GM12878 (cell line): ENCODE results near the gene TPCN2. TPM values are rescaled to one million over a fixed set of nuclear protein-coding genes. Genes with fewer than 3 reads are reported as not detected.

Experiments
- ATAC-seq: fragments of 200-7000 bp; cut with Tn5 transposase; 3 replicates; pipeline ENCODE4 v1.9.1; 2020; ENCODE audit warnings: mild to moderate bottlenecking, moderate library complexity
- BruUV-seq: library from RNA; stranded (reverse); fragments of 400-500 nt; replicated peaks from 2 replicates; lab custom pipeline; 2021; lab: Mats Ljungman, UMichigan
- CTCF ChIA-PET: fragments of 300-600 bp; sonication (Branson Sonifier 250); formaldehyde crosslinking; extraction: SDS; loops from one replicate; lab custom pipeline; 2021; ENCODE audit warnings: inconsistent platforms; lab: Yijun Ruan, JAX
- POLR2A ChIA-PET: fragments of 350-600 bp; formaldehyde crosslinking; extraction: SDS; loops from one replicate; lab custom pipeline; 2021; ENCODE audit warnings: inconsistent platforms; lab: Charles Lee
- RAD21 ChIA-PET: fragments of 300-600 bp; sonication (Branson Sonifier 250); formaldehyde crosslinking; loops from one replicate; lab custom pipeline; 2023; ENCODE audit warnings: antibody characterized with exemption; ENCODE audit not compliant: unreplicated experiment; lab: Charles Lee
- SMC1A ChIA-PET: fragments of 300-600 bp; sonication (Branson Sonifier 250); formaldehyde crosslinking; loops from one replicate; lab custom pipeline; 2023; ENCODE audit not compliant: unreplicated experiment, uncharacterized antibody; lab: Charles Lee
- DNase-seq: peaks from one replicate; pipeline ENCODE4 v3.0.0-alpha.2; 2011; ENCODE audit warnings: low read depth, low spot score
- FAIRE-seq: peaks from 3 replicates; lab custom pipeline; 2011; peaks lifted over from hg19 to GRCh38; lab: Jason Lieb, UNC
- H2AFZ ChIP-seq: 2 replicates; pipeline ENCODE4 v1.6.0; 2011; ENCODE audit warnings: low read depth, low read length, control low read depth; ENCODE audit not compliant: control insufficient read depth
- H3K27ac ChIP-seq: 2 replicates; pipeline ENCODE4 v1.5.1; 2011; ENCODE audit warnings: control low read depth; ENCODE audit not compliant: control insufficient read depth, insufficient read depth
- H3K27me3 ChIP-seq, 2 experiments: replicated peaks in 1 of 2; 2 replicates each; pipeline versions ENCODE4 v1.6.0 to v1.6.1; 2011; ENCODE audit warnings: low read length in 1 of 2; ENCODE audit not compliant: control insufficient read depth in 2 of 2, insufficient read depth in 2 of 2
- H3K36me3 ChIP-seq, 2 experiments: 2 replicates each; pipeline ENCODE4 v1.5.1; 2011; ENCODE audit warnings: low read length in 1 of 2; ENCODE audit not compliant: control insufficient read depth in 2 of 2, insufficient read depth in 2 of 2
- H3K4me1 ChIP-seq: 2 replicates; pipeline ENCODE4 v1.6.1; 2011; ENCODE audit warnings: mild to moderate bottlenecking, low read length, moderate library complexity, mixed read lengths; ENCODE audit not compliant: control insufficient read depth, insufficient read depth
- H3K4me2 ChIP-seq: 2 replicates; pipeline ENCODE4 v1.6.0; 2011; ENCODE audit warnings: control low read depth; ENCODE audit not compliant: control insufficient read depth, insufficient read depth
- H3K4me3 ChIP-seq: fragments of 200-600 bp; sonication (generic); 2 replicates; pipeline ENCODE4 v1.5.1; 2016
- H3K79me2 ChIP-seq: 2 replicates; pipeline ENCODE4 v1.6.0; 2011; ENCODE audit warnings: low read length; ENCODE audit not compliant: control insufficient read depth, insufficient read depth
- H3K9ac ChIP-seq: 2 replicates; pipeline ENCODE4 v1.8.0; 2011; ENCODE audit warnings: low read length, control low read depth, mixed read lengths; ENCODE audit not compliant: control insufficient read depth, insufficient read depth
- H3K9me3 ChIP-seq: replicated peaks from 3 replicates; pipeline ENCODE4 v1.5.1; 2011; ENCODE audit warnings: mild to moderate bottlenecking, low read length; ENCODE audit not compliant: control insufficient read depth, insufficient read depth
- H4K20me1 ChIP-seq: 2 replicates; pipeline ENCODE4 v1.6.0; 2011; ENCODE audit not compliant: control insufficient read depth, insufficient read depth
- BMI1 ChIP-seq: fragments of 450-650 bp; IDR thresholded peaks from 2 replicates; pipeline ENCODE4 v1.6.1; 2016; ENCODE audit warnings: mild to moderate bottlenecking, moderate library complexity, borderline replicate concordance
- CBX5 ChIP-seq: sonication (generic); IDR thresholded peaks from 2 replicates; pipeline ENCODE4 v1.6.1; 2016; ENCODE audit warnings: low read depth, moderate library complexity, mild to moderate bottlenecking, inconsistent platforms
- FOXM1 ChIP-seq: IDR thresholded peaks from 2 replicates; pipeline ENCODE4 v1.6.1; 2012; ENCODE audit warnings: low read depth, mild to moderate bottlenecking, inconsistent platforms, low read length, moderate library complexity
- IKZF2 ChIP-seq, 2 experiments: fragments of 450-650 bp; IDR thresholded peaks; 2 replicates each; pipeline ENCODE4 v1.6.1; 2017; ENCODE audit warnings: mild to moderate bottlenecking in 2 of 2, moderate library complexity in 2 of 2
- IRF3 ChIP-seq: fragments of 450-650 bp; IDR thresholded peaks from 2 replicates; pipeline ENCODE4 v1.6.1; 2014; ENCODE audit warnings: mild to moderate bottlenecking
- NR2C1 ChIP-seq: fragments of 450-650 bp; IDR thresholded peaks from 2 replicates; pipeline ENCODE4 v1.6.1; 2017; ENCODE audit warnings: antibody characterized with exemption, mild to moderate bottlenecking, moderate library complexity
- NRF1 ChIP-seq: conservative IDR thresholded peaks from 2 replicates; pipeline ENCODE4 v1.6.1; 2011; ENCODE audit warnings: mild to moderate bottlenecking, low read depth, low read length, improper control_type of control experiment
- PAX5 ChIP-seq: IDR thresholded peaks from 2 replicates; pipeline ENCODE4 v1.6.1; 2011; ENCODE audit warnings: low read depth, low read length, borderline replicate concordance
- PAX8 ChIP-seq: fragments of 450-650 bp; IDR thresholded peaks from 2 replicates; pipeline ENCODE4 v1.6.1; 2017; ENCODE audit warnings: mild to moderate bottlenecking, moderate library complexity
- SPI1 ChIP-seq: IDR thresholded peaks from 2 replicates; pipeline ENCODE4 v1.6.1; 2011; ENCODE audit warnings: low read depth, mild to moderate bottlenecking, low read length, moderate library complexity, borderline replicate concordance; ENCODE audit not compliant: insufficient read depth
- ZBED1 ChIP-seq: IDR thresholded peaks from 2 replicates; pipeline ENCODE4 v1.6.1; 2016; ENCODE audit warnings: borderline replicate concordance
- ZNF24 ChIP-seq: fragments of 450-650 bp; IDR thresholded peaks from 2 replicates; pipeline ENCODE4 v1.6.1; 2017; ENCODE audit warnings: antibody characterized with exemption, mild to moderate bottlenecking
- WGBS: methylation state at CpG from one replicate; pipeline ENCODE4 v1.1.6; 2016; ENCODE audit warnings: low lambda C conversion rate; ENCODE audit not compliant: insufficient replicate concordance, insufficient coverage; ENCODE audit errors: missing lambda C conversion rate; 5-methylcytosine and 5-hydroxymethylcytosine counted together
- in situ Hi-C: fragments of 300-500 bp; cut with MboI; formaldehyde crosslinking; loops from 9 replicates; pipeline ENCODE4 v1.14.3; 2018; ENCODE audit warnings: mixed read lengths
- intact Hi-C: fragments of 100-400 bp; cut with micrococcal nuclease; formaldehyde crosslinking; loops from one replicate; pipeline ENCODE4 v1.14.2; 2022; ENCODE audit not compliant: unreplicated experiment
- polyA plus RNA-seq, 11 experiments: library from polyadenylated mRNA; depleted of rRNA in 4 of 11; unstranded in 6 of 11; stranded (reverse) in 5 of 11; fragments of >200 nt; fragmentation: Nextera tagmentation in 4 of 11; fragmentation: Illumina TruSeq in 1 of 11; extraction: Ambion mirVana in 4 of 11; extraction: Trizol in 1 of 11; gene quantifications; 1 replicate in 1 of 11; 2 replicates in 10 of 11; pipeline versions ENCODE4 v1.2.1 to v1.2.3, GENCODE V29; 2011 to 2016; ENCODE audit warnings: inconsistent platforms in 2 of 11, missing spikeins in 2 of 11, low read depth in 1 of 11
- total RNA-seq, 4 experiments: library from RNA; depleted of rRNA in 3 of 4; stranded (reverse); fragments of >200 nt in 3 of 4; fragmentation: Illumina TruSeq in 1 of 4; extraction: Trizol in 1 of 4; gene quantifications; 2 replicates each; pipeline versions ENCODE4 v1.2.1 to v1.2.3, GENCODE V29; 2013 to 2021
- TF ChIP-seq, protein P1 (sequence below): fragments of 450-650 bp; IDR thresholded peaks from 2 replicates; pipeline ENCODE4 v1.6.1; 2017; ENCODE audit warnings: mild to moderate bottlenecking, moderate library complexity
- TF ChIP-seq, protein P2 (sequence below): IDR thresholded peaks from 2 replicates; pipeline ENCODE4 v1.6.1; 2012; ENCODE audit warnings: mild to moderate bottlenecking, low read depth, low read length

TPCN2 gene
- total and polyA plus RNA-seq, 10 of the 15 experiments (the other 5 are each of a cell fraction or from before 2014, with no cell fraction given): 1.7 to 18.4 (median 8.4) TPM

DNA sequence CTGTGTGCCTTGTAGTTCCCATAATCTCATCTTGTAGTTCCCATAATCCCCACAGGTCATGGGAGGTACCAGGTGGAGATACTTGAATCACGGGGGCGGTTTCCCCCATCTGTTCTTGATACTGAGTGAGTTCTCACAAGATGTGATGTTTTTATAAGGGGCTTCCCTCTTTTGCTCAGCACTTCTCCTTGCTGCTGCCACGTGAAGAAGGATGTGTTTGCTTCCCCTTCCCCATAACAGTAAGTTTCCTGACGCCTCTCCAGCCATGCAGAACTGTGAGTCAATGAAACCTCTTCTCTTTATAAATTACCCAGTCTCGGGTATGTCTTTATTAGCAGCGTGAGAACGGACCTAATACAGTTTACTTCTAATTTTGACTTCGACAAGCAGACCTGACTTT is 93.0 kb downstream of the TPCN2 start:
- no peaks in the 10 kb centered on the region for H4K20me1 ChIP-seq
- ChIA-PET SMC1A (interaction anchor here (1.1 kb wide), 1 partner anchor 156 kb away, joined by 3 read pairs; no protein-coding TSS in a partner anchor), POLR2A (no interaction called here), CTCF (interaction anchor here (1.6 kb wide), 1 partner anchor 14 kb away, joined by 6 read pairs; the partner anchor contains the start of gene SMIM38), RAD21 (no interaction called here)
- no peaks in the 10 kb centered on the region for H3K36me3 ChIP-seq
- no peak overlapping the region for H3K4me3 ChIP-seq
- no peaks in the 10 kb centered on the region for H3K79me2 ChIP-seq
- 8% methylated on average over 8 of the region's 8 CpGs for WGBS
- no peak overlapping the region for H2AFZ ChIP-seq
- peaks cover 11% of the 10 kb centered on the region for H3K4me1 ChIP-seq
- H3K9ac ChIP-seq: no peak overlapping the region
- DNase-seq (no peak), ATAC-seq (no peak), FAIRE-seq (no peak)
- H3K27ac ChIP-seq: no peak overlapping the region; the same call in 1 of the 2 replicates
- in situ Hi-C loops: no loop called here
- no peaks in the 10 kb centered on the region for H3K27me3 ChIP-seq
- no TSS peak for BruUV-seq
- intact Hi-C loops: no loop called here
- H3K9me3 ChIP-seq: peaks cover 27% of the 10 kb centered on the region; the same call in 2 of the 3 replicates
- no peak overlapping the region for H3K4me2 ChIP-seq
- TF ChIP-seq PAX8 (no peak), IKZF2 (IDR thresholded peaks at IDR 0.05) (no peak), FOXM1 (no peak), BMI1 (no peak), CBX5 (0 out of 2 replicates have a peak, but pooled peaks have one; percentile 22), ZBED1 (no peak), IRF3 (no peak), SPI1 (peak; percentile 10; the same call in 1 of the 2 replicates), NR2C1 (no peak), ZNF24 (no peak), NRF1 (no peak), PAX5 (peak; percentile 61; the same call in 1 of the 2 replicates)
- TF ChIP-seq, protein P1, sequence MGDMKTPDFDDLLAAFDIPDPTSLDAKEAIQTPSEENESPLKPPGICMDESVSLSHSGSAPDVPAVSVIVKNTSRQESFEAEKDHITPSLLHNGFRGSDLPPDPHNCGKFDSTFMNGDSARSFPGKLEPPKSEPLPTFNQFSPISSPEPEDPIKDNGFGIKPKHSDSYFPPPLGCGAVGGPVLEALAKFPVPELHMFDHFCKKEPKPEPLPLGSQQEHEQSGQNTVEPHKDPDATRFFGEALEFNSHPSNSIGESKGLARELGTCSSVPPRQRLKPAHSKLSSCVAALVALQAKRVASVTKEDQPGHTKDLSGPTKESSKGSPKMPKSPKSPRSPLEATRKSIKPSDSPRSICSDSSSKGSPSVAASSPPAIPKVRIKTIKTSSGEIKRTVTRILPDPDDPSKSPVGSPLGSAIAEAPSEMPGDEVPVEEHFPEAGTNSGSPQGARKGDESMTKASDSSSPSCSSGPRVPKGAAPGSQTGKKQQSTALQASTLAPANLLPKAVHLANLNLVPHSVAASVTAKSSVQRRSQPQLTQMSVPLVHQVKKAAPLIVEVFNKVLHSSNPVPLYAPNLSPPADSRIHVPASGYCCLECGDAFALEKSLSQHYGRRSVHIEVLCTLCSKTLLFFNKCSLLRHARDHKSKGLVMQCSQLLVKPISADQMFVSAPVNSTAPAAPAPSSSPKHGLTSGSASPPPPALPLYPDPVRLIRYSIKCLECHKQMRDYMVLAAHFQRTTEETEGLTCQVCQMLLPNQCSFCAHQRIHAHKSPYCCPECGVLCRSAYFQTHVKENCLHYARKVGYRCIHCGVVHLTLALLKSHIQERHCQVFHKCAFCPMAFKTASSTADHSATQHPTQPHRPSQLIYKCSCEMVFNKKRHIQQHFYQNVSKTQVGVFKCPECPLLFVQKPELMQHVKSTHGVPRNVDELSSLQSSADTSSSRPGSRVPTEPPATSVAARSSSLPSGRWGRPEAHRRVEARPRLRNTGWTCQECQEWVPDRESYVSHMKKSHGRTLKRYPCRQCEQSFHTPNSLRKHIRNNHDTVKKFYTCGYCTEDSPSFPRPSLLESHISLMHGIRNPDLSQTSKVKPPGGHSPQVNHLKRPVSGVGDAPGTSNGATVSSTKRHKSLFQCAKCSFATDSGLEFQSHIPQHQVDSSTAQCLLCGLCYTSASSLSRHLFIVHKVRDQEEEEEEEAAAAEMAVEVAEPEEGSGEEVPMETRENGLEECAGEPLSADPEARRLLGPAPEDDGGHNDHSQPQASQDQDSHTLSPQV: no peak
- TF ChIP-seq, protein P2, sequence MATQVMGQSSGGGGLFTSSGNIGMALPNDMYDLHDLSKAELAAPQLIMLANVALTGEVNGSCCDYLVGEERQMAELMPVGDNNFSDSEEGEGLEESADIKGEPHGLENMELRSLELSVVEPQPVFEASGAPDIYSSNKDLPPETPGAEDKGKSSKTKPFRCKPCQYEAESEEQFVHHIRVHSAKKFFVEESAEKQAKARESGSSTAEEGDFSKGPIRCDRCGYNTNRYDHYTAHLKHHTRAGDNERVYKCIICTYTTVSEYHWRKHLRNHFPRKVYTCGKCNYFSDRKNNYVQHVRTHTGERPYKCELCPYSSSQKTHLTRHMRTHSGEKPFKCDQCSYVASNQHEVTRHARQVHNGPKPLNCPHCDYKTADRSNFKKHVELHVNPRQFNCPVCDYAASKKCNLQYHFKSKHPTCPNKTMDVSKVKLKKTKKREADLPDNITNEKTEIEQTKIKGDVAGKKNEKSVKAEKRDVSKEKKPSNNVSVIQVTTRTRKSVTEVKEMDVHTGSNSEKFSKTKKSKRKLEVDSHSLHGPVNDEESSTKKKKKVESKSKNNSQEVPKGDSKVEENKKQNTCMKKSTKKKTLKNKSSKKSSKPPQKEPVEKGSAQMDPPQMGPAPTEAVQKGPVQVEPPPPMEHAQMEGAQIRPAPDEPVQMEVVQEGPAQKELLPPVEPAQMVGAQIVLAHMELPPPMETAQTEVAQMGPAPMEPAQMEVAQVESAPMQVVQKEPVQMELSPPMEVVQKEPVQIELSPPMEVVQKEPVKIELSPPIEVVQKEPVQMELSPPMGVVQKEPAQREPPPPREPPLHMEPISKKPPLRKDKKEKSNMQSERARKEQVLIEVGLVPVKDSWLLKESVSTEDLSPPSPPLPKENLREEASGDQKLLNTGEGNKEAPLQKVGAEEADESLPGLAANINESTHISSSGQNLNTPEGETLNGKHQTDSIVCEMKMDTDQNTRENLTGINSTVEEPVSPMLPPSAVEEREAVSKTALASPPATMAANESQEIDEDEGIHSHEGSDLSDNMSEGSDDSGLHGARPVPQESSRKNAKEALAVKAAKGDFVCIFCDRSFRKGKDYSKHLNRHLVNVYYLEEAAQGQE: no peak
